HepG2 (cell line): ENCODE data around the gene FXR2. TPM values are rescaled to one million over a fixed set of nuclear protein-coding genes. Genes with fewer than 3 reads are reported as not detected.
A peak's percentile ranks its signal among the peaks of the same experiment; 100 is the strongest.

Source experiments
- CTCF ChIP-seq: sonication (generic); formaldehyde crosslinking; IDR thresholded peaks from 2 replicates; pipeline ENCODE4 v1.5.0; 2020; ENCODE audit warnings: mild to moderate bottlenecking, missing genetic modification reagents, moderate library complexity
- HMGXB4 ChIP-seq, 2 experiments: sonication (generic) in 1 of 2; formaldehyde crosslinking in 1 of 2; IDR thresholded peaks; 2 replicates each; pipeline versions ENCODE4 v1.4.0 to v1.6.1; 2018 to 2020; ENCODE audit warnings: missing genetic modification reagents in 2 of 2, borderline replicate concordance in 1 of 2, low read depth in 1 of 2, mild to moderate bottlenecking in 1 of 2, missing biosample characterization in 1 of 2
- HNF1A ChIP-seq, 2 experiments: sonication (generic) in 1 of 2; formaldehyde crosslinking in 1 of 2; IDR thresholded peaks; 2 replicates each; pipeline versions ENCODE4 v1.4.0 to v1.6.1; 2016 to 2020; ENCODE audit warnings: borderline replicate concordance in 1 of 2, low read depth in 1 of 2, mild to moderate bottlenecking in 1 of 2, missing genetic modification reagents in 1 of 2
- KMT2B ChIP-seq: IDR thresholded peaks from 2 replicates; pipeline ENCODE4 v1.6.1; 2016; ENCODE audit warnings: missing genetic modification reagents, missing compliant biosample characterization
- MAFF ChIP-seq: IDR thresholded peaks from 2 replicates; pipeline ENCODE4 v1.6.1; 2011; ENCODE audit warnings: low read depth, low read length, improper control_type of control experiment
- MLX ChIP-seq: IDR thresholded peaks from 2 replicates; pipeline ENCODE4 v1.6.1; 2016
- NR2F1 ChIP-seq, 2 experiments: fragments of 450-650 bp in 1 of 2; formaldehyde crosslinking in 1 of 2; IDR thresholded peaks; 2 replicates each; pipeline versions ENCODE4 v1.5.0 to v1.6.1; 2016 to 2020; ENCODE audit warnings: mild to moderate bottlenecking in 1 of 2, missing compliant biosample characterization in 1 of 2, missing genetic modification reagents in 1 of 2, moderate library complexity in 1 of 2
- REST ChIP-seq, 2 experiments: IDR thresholded peaks; 2 replicates each; pipeline ENCODE4 v1.6.1; 2011 to 2012; ENCODE audit warnings: low read length in 2 of 2, borderline replicate concordance in 1 of 2, low read depth in 1 of 2, mild to moderate bottlenecking in 1 of 2, moderate library complexity in 1 of 2
- SP1 ChIP-seq, 2 experiments: fragments of 450-650 bp in 1 of 2; sonication (generic) in 1 of 2; formaldehyde crosslinking in 1 of 2; IDR thresholded peaks; 2 replicates each; pipeline versions ENCODE4 v1.4.0 to v1.6.1; 2016 to 2020; ENCODE audit warnings: missing genetic modification reagents in 1 of 2
- ZNF292 ChIP-seq: sonication (generic); formaldehyde crosslinking; IDR thresholded peaks from 2 replicates; pipeline ENCODE4 v1.8.1; 2022; ENCODE audit warnings: mild to moderate bottlenecking, low read depth, missing genetic modification reagents, borderline replicate concordance
- ZNF569 ChIP-seq: sonication (generic); formaldehyde crosslinking; IDR thresholded peaks from 2 replicates; pipeline ENCODE4 v1.5.0; 2020; ENCODE audit warnings: mild to moderate bottlenecking, missing genetic modification reagents, moderate library complexity, borderline replicate concordance
- ZNF777 ChIP-seq: sonication (generic); formaldehyde crosslinking; IDR thresholded peaks from 2 replicates; pipeline ENCODE4 v1.4.0; 2020; ENCODE audit warnings: missing genetic modification reagents
- polyA plus RNA-seq, 8 experiments: library from polyadenylated mRNA; depleted of rRNA in 3 of 8; stranded (reverse) in 7 of 8; unstranded in 1 of 8; fragments of >200 nt; fragmentation: Illumina TruSeq in 4 of 8; extraction: Trizol in 4 of 8; gene quantifications; 2 replicates each; pipeline versions ENCODE4 v1.2.1 to v1.2.3, GENCODE V29; 2011 to 2016; ENCODE audit warnings: low read depth in 4 of 8, missing spikeins in 1 of 8, mixed read lengths in 1 of 8; ENCODE audit not compliant: insufficient read depth in 1 of 8
- total RNA-seq, 5 experiments: library from RNA; depleted of rRNA; stranded (reverse); fragments of >200 nt; fragmentation: Illumina TruSeq; extraction: Trizol; gene quantifications; 2 replicates each; pipeline ENCODE4 v1.2.3, GENCODE V29; 2016; ENCODE audit warnings: low read depth in 1 of 5

Gene FXR2
- total and polyA plus RNA-seq, 2 of the 13 experiments (the other 11 are each of a cell fraction or from before 2014, with no cell fraction given), result 20.9 to 24.4 TPM

GRCh38 chr17:7614425-7615264 lies at the start of gene FXR2 (continued):
- TF ChIP-seq REST (IDR thresholded peaks at IDR 0.05; ENCODE audit: borderline replicate concordance in 1 of 2, low read depth in 1 of 2, low read length in 2 of 2) (no peak), HMGXB4 (CRISPR knock-in tag; IDR thresholded peaks at IDR 0.05; ENCODE audit: borderline replicate concordance in 1 of 2, low read depth in 1 of 2) (peak in 1 of 2 experiments; percentile 24; a peak in 2 of 4 replicates), CTCF (peak; percentile 80), MAFF (no peak), NR2F1 (CRISPR knock-in tag; IDR thresholded peaks at IDR 0.05) (0 out of 4 replicates have a peak, but pooled peaks of 1 of the 2 experiments have one; percentile 23), HNF1A (IDR thresholded peaks at IDR 0.05; ENCODE audit: low read depth) (no peak), HNF1A (CRISPR knock-in tag; IDR thresholded peaks at IDR 0.05; ENCODE audit: borderline replicate concordance) (no peak), MLX (CRISPR knock-in tag) (no peak), ZNF569 (CRISPR knock-in tag) (no peak), KMT2B (CRISPR knock-in tag) (no peak), SP1 (IDR thresholded peaks at IDR 0.05) (no peak), SP1 (CRISPR knock-in tag; IDR thresholded peaks at IDR 0.05) (peak; percentile 72; the same call in 1 of the 2 replicates), ZNF777 (CRISPR knock-in tag) (peak; percentile 85; the same call in 1 of the 2 replicates), ZNF292 (CRISPR knock-in tag) (no peak)
